IPS-18a (cell line): ENCODE results near the gene STAB2.

Source experiments
- H3K27ac ChIP-seq: one replicate; pipeline ENCODE4 v1.5.1; 2013; ENCODE audit warnings: low read length
- H3K27me3 ChIP-seq: one replicate; pipeline ENCODE4 v1.6.1; 2013; ENCODE audit warnings: mild to moderate bottlenecking, low read length; ENCODE audit not compliant: control insufficient read depth, insufficient read depth
- H3K36me3 ChIP-seq: one replicate; pipeline ENCODE4 v1.6.1; 2013; ENCODE audit warnings: low read depth, low read length; ENCODE audit not compliant: control insufficient read depth
- H3K4me1 ChIP-seq: one replicate; pipeline ENCODE4 v1.6.1; 2013; ENCODE audit warnings: low read depth, low read length; ENCODE audit not compliant: control insufficient read depth
- H3K4me3 ChIP-seq: one replicate; pipeline ENCODE4 v1.5.1; 2013; ENCODE audit warnings: low read length
- H3K9ac ChIP-seq: one replicate; pipeline ENCODE4 v1.6.1; 2013; ENCODE audit warnings: mild to moderate bottlenecking, low read length, moderate library complexity
- H3K9me3 ChIP-seq: one replicate; pipeline ENCODE4 v1.6.1; 2013; ENCODE audit warnings: low read depth, low read length; ENCODE audit not compliant: control insufficient read depth

Gene STAB2

DNA sequence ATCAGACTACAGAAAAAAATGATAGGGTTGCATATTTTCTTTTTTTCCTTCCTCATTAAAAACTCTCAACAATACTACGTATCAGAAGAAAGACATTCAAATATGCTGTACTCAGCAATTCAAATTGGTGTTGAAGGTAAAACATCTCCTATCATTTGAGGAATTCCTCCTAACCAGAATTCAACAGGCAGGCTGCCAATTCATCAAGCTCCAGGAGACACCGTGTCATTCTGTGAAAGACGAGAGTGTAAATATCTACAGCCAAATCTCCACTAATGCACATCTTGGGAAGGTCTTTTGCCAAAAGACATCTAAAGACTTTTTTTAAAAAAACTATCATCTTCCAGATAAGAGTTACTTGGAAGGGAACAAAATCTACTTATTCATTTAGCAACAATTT lies 227.4 kb downstream of the STAB2 start:
- H3K9ac ChIP-seq = no peak overlapping the region
- H3K9me3 ChIP-seq = no peaks in the 10 kb centered on the region
- no peaks in the 10 kb centered on the region for H3K27me3 ChIP-seq
- no peaks in the 10 kb centered on the region for H3K4me1 ChIP-seq
- H3K4me3 ChIP-seq = no peak overlapping the region
- peaks cover 17% of the 10 kb centered on the region for H3K36me3 ChIP-seq
- H3K27ac ChIP-seq = no peak overlapping the region
